ENCODE data around the gene GPX5. TPM values are rescaled to one million over a fixed set of nuclear protein-coding genes. Genes with fewer than 3 reads are reported as not detected.
"Not testable (repeated sequence)": the region's sequence is repeated elsewhere in the genome, so short reads cannot be mapped to it uniquely, and the experiment has no call there.

The GPX5 gene, protein sequence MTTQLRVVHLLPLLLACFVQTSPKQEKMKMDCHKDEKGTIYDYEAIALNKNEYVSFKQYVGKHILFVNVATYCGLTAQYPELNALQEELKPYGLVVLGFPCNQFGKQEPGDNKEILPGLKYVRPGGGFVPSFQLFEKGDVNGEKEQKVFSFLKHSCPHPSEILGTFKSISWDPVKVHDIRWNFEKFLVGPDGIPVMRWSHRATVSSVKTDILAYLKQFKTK
- not detected for total RNA-seq
- long read RNA-seq: 0 reads

DNA sequence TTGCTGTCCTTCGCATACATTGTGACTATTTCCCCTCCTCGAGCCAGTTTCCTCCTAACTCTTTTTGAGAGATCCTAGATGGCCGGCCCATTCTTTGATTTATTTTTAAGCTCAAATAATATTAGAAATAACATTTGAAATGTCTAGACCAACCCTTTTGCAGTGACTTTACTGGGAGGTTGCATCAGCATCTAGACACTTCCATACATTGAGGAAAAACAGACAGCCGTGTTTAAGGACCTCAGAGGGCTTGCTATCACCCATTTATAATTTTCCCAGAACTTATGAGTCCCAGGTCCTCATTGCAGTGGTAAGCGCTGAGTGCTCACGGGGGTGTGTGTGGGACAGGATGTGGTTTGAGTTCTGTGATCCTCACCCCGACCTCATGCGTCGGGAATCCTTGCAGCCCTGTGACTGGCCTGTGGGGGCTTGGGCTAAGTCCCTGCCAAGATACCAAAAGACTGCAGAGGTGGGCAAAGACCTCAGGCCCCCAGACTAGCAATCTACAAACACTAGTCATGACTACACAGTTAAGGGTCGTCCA is at the start of gene GPX5:
TSS of gene GPX5 (plus strand) at position 386 of the 544 bp plus-strand sequence. CDS start at position 519, 133 bp downstream.
- no peak for DNase-seq (ENCODE audit: missing footprints)
- no peak for ATAC-seq
- intact Hi-C loops (cut with DNase I): no loop called here

DNA sequence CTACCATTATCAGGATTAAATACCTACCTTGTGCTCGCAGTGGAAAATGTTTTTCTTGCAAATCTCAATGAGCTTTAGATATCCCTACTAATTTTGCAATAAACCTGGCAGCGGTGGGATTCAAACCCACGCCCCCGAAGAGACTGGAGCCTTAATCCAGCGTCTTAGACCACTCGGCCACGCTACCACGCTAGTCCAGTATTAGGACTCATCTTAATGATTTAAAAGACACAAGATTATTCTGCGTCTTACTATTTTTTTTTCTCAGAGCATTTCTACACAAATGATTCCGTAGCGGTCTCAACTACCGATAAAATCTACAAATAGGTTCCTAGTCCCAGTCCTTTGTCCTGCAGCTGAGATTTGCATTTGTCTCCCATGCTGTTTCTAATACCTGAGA is 47.2 kb upstream of the GPX5 start:
- no peak for DNase-seq (ENCODE audit: missing footprints)
- no peak for ATAC-seq
- intact Hi-C loops (cut with DNase I): no loop called here

DNA sequence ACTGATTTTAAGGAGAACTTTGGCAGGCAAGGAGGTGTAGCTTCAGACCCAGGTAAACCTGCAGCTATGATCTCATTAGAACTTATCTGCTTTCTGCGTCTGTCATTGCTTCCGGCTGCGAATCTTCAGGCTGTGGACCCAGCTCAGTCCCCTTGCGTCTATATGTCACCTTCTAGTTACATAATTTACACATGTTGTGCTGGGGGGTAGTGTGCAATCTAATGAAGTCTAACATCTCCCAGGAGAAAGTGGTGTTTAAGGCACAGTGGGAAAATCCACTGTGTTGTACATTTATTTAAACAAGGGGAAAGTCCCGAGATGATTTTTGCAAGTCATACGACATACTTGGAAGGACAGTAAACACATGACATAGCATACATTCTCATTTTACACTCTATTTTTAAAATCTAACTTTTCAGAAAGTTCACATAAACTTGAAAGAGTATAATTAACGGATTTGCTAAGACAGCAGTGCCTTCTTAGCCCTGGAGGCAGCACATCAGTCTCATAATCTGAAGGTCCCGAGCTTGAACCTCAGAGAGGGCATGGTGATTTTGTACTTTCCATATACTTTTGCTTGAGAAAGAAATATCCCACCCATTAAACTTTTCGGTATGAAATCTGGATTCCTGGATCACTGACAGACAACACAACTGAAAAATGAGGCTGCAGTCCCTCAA is 45.3 kb upstream of the GPX5 start:
- intact Hi-C loops (cut with DNase I): no loop called here
- ATAC-seq (no peak), DNase-seq (ENCODE audit: missing footprints) (no peak)

DNA sequence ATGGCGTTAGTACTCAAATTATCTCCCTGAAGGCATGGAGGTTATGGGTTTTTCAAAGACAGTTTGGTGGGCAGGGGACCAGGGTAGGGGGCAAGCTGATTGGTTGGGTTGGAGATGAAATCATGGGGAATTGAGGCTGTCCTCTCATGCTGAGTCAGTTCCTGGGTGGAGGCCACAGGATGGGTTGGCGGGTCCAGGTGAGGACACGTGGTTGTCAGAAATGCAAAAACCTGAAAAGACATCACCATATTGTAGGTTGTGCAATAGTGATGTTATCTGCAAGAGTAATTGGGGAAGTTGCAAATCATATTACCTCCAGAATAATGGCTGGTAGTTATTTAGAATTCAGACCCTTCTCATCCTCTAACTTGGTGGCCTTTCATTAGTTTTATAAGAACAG is 40.2 kb upstream of the GPX5 start:
- no peak for ATAC-seq
- intact Hi-C loops (cut with DNase I): no loop called here
- DNase-seq (ENCODE audit: missing footprints): no peak

DNA sequence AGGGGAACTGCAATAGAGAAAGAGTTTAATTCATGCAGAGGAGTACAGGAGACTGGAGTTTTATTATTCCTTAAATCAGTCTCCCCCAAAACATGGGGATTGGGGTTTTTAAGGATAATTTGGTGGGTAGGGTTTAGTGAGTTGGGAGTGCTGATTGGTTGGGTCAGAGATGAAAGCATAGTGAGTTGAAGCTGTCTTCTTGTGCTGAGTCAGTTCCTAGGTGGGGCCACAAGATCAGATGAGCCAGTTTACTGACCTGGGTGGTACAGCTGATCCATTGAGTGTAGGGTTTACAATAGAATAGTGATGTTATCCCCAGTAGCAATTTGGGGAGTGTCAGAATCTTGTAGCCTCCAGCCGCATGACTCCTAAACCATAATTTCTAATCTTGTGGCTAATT is 39.1 kb upstream of the GPX5 start:
- ATAC-seq (no peak), DNase-seq (ENCODE audit: missing footprints) (no peak)
- intact Hi-C loops (cut with DNase I): no loop called here

DNA sequence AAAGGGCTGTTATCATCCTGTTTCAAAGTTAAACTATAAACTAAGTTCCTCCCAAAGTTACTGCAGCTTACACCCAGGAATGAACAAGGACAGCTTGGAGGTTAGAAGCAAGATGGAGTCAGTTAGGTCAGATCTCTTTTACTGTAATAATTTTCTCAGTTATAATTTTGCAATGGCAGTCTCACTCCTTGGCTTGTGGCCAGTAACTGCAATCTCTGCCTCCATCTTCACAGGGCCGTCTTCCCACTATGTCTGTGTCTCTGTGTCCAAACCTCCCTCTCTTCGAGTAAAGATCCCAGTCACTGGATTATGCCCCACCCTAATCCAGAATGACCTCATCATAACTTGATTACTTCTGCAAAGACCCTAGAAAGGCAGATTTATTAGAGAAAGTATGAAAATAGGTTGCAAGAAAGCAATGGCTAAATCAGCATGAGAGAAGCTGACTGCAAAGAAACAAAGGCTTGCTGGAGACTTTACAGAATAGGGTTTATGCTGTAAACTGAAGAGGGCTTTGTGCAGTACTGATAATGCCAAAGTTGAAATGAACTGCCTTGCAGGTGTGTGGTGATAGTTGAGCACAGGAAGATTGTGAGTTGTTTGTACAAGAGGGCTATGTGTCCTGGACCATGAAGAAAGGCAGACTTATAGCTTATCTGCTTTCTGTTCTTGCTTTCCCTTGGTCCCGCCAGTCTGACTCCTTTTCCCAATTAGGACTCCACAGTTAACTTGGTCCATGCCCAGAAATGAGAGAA is 38.5 kb upstream of the GPX5 start:
- ATAC-seq (no peak), DNase-seq (ENCODE audit: missing footprints) (no peak)
- intact Hi-C loops (cut with DNase I): no loop called here

DNA sequence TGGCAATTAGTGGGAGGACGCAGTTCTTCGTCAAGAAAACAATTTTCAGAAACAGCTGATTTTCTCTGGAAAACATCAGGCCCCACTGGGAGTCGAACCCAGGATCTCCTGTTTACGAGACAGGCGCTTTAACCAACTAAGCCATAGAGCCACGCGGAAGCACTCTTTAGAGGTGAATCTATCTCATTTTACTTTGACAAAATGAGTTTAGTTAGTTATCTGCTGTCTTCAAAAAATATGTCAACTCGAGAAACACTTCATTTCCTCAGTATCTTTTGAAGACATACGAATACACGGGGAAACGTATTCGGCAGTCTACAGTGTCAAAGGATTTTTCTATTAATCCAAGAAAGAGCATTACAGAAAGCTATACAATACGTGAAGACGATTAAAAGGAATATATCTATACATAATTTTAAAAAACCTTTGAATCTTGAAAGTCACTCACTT is 36.7 kb upstream of the GPX5 start:
- no peak for ATAC-seq
- intact Hi-C loops (cut with DNase I): no loop called here
- DNase-seq (ENCODE audit: missing footprints): no peak

DNA sequence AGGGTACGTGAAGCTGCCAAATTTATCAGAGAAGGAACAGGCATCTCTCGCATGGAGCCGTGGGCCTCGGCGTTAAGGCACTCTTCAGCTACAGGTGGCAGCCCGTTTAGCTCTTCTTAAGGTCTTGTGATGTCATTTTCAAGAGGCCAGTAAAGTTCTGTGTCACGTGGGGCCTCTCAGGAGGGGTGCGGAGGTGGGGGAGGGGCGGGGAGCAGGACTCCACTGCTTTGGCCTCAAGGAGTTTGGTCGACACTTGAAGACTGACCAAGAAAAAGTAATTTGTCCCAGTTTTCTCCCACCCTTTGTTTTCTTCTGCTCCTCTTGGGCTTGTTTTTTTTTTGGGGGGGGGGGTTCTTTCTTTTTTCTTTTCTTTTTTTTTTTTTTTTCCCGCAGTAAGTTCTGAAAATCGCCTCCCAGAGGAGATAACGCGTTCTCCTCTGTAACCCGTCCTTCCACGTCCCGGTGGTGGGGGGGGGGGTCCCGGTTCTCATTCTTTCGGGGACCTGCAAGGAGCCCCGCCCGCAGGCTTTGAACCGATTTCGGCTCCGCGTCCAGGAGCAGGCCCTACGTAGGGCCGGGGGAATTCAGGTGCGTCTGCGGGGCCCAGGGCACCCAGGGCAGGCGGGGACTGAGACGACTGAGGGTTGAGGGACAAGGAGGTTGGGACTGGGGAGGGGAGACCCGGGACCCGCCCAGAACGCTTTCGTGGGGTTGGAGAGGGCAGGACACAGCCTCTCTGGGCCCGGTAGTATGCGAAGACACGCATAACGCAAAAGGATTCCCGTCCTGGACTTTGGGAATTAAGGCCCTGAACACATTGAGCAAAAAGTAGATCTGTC is 36.1 kb upstream of the GPX5 start:
- DNase-seq (ENCODE audit: missing footprints): no peak
- ATAC-seq: peak; percentile 39
- intact Hi-C loops (cut with DNase I): no loop called here

DNA sequence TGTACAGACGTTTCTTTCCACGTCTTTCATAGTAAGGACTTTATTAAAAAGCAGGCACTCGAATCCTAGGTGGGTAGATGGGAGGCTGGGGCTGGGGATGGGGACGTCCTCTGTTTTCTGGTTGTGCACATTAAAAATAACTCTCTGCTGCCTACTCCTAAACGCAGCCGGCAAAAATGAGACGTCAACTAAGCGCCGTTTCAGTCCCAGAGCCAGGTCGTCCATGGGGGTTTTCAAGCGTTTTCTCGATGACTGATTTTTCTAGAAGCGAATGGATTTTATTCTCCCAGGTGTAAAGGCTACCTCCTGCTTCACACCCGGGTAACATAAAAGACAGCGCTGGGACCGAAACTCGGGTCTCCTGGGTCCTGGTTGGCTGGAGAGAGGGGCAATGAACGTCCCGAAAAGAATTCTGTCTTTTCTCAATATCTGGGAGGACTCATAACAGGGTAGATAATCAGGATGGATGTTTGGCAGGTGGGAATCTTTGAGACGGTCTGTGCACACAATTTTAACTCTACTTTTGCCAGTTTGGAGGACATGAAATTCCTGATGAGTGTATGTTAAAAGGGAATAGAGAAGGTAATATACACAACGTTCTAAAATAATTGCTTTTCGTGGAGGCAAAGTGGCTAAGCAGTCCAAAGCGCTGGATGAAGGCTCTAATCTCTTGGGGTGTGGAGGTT is 35.3 kb upstream of the GPX5 start:
- DNase-seq (ENCODE audit: missing footprints) (no peak), ATAC-seq (peak; percentile 31)
- intact Hi-C loops (cut with DNase I): no loop called here

DNA sequence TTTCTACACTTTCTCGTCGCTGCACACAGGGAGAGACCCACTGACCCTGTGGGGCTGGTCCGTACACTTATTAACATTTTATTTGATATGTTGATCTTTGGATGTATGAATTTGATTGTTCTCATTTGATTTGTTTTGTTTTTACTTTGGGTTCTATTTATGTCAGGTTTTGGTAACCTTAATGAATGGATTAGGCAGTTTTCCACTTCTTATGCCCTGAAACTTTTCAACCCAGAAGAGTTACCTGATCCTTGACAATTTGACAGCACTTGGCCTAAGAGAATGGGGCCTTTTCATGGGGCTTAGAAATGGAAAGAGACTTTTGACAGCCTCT is 33.7 kb upstream of the GPX5 start:
- DNase-seq (ENCODE audit: missing footprints): no peak
- ATAC-seq: no peak
- intact Hi-C loops (cut with DNase I): no loop called here

DNA sequence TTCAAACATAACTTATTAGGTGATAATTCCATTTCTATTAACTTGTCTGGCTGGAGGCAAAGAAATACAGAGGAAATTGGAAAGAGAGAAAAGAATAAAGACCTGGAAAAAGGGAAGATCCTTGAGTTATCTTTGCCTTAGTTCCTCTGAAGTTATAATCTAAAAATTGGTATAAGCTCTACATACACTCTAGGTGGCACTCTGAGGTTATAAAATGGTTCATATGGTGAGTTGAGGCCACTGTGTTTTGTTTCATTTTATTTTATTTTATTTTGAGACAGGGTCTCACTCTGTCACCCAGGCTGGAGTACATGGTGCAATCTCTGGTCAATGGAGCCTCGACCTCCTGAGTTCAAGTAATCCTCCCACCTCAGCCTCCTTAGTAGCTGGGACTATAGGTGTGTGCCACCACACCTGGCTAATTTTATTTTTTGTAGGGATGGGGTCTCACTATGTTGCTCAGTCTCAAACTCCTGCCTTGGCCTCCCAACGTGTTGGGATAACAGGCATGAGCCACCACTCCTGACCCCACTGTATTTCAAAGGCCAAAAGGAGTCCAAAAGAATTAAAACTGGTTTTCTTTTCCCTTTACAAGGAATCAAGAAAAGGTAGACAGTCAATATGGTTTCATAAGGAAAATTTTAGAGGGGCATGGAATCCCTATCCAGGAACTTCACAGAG is 29.4 kb upstream of the GPX5 start:
- ATAC-seq (no peak), DNase-seq (ENCODE audit: missing footprints) (no peak)
- intact Hi-C loops (cut with DNase I): no loop called here

DNA sequence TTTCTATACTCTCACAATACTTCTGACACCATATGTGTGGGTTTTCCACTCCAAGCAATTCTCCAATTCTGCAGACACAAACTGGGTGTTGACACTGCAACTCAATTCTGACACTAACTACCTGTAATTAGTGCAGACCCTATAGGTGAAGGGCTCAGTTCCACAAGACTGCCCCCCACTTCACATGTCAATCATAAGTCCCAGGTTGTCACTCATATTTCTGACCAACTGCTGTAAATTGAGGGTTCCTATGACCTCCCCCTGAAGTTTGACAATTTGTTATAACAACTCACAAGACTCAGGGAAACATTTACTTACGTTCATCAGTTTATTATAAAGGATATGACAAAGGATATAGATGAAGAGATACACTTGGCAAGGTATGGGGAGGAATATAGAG is 28.4 kb upstream of the GPX5 start:
- DNase-seq (ENCODE audit: missing footprints) (no peak), ATAC-seq (no peak)
- intact Hi-C loops (cut with DNase I): no loop called here

DNA sequence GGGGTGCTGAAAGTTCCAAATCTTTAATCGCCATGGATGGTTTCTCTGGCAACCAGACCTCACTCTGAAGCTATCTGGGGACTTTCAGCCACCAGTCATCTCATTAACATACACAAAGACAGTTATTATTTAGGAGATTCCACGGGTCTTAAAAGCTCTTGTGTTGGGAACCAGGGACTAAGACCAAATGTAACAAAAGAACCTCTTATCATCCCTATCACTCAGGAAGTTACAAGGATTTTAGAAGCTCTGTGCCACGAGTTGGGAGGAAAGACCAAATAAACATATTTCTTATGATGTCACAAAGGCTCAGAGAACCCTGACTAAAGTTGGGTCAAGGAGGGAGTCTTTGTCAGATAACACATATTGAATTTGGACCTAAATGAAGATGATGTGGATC is 27.8 kb upstream of the GPX5 start:
- no peak for ATAC-seq
- DNase-seq (ENCODE audit: missing footprints): no peak
- intact Hi-C loops (cut with DNase I): no loop called here

DNA sequence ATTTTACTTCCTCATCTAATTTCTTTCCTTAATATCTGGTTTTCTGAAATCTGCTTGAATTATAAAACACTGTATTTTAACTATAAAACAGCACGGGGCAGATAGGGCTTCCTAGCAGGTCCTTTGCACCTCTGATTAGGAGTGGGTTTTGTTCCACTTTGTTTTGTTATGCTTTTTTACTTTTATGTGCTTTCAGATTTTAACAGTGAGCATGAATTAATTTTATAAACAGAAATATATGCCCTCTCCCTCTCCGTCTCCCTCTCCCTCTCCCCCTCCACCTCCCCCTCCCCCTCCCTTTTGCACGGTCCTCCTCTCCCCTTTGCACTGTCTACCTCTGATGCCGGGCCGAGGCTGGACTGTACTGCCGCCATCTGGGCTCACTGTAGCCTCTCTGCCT is 24.4 kb upstream of the GPX5 start:
- DNase-seq (ENCODE audit: missing footprints) (no peak), ATAC-seq (no peak)
- intact Hi-C loops (cut with DNase I): no loop called here

DNA sequence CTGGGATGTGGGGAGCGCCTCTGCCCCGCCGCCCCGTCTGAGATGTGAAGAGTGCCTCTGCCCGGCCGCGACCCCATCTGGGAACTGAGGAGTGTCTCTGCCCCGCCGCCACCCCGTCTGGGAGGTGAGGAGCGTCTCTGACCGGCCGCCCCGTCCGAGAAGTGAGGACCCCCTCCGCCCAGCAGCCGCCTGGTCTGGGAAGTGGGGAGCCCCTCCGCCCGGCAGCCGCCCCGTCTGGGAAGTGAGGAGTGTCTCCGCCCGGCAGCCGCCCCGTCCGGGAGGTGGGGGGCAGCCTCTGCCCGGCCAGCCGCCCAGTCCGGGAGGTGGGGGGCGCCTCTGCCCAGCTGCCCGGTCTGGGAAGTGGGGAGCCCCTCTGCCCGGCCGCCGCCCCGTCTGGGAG is 23.5 kb upstream of the GPX5 start:
- intact Hi-C loops (cut with DNase I); DNase-seq (ENCODE audit: missing footprints): not testable (repeated sequence)

DNA sequence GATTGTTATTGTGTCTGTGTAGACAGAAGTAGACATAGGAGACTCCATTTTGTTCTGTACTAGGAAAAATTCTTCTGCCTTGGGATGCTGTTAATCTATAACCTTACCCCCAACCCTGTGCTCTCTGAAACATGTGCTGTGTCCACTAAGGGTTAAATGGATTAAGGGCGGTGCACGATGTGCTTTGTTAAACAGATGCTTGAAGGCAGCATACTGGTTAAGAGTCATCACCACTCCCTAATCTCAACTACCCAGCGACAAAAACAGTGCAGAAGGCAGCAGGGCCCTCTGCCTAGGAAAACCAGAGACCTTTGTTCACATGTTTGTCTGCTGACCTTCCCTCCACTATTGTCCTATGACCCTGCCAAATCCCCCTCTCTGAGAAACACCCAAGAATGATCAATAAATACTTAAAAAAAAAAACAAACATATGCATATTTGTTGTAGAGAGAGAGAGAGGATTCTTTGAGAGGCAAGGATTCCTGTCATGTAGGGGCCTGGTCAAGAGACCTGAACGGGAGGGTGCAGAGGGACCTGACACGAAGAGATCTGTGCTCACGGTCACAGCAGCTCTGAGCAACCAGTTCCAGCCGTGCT is 22.9 kb upstream of the GPX5 start:
- DNase-seq (ENCODE audit: missing footprints); ATAC-seq; intact Hi-C loops (cut with DNase I): not testable (repeated sequence)

More for the DNA sequence above, 23.5 kb upstream of the GPX5 start:
- not testable (repeated sequence) for ATAC-seq

DNA sequence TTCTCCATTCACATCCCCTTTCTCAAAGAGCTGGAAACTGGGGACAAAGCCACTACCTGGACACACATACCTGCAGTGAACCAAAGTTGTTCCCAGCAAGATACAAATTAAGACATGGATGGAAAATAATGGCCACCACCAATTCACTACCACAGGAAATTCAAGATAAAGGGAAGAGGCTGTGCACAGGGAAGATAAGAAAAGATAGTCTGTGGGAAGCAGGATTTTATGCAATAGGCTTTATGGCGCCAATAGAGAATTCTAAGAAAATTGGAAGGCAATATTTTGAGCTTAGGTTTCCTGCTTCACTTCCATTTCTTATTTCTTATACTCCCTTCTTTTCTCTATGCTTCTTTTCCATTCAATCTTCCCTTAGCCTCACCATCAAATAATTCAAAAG is 19.9 kb upstream of the GPX5 start:
- ATAC-seq (no peak), DNase-seq (ENCODE audit: missing footprints) (no peak)
- intact Hi-C loops (cut with DNase I): no loop called here
